Stimulated activated CD4-positive, alpha-beta T cell treated with anti-CD3 and anti-CD28 coated beads, Interleukin-4, amount 100 ng/mL, for 48 hours (primary cell): ENCODE data around the gene C2orf74.
"Not testable (repeated sequence)": the region's sequence is repeated elsewhere in the genome, so short reads cannot be mapped to it uniquely, and the experiment has no call there.

ENCODE experiments used
- DNase-seq, 2 donors: peaks; one replicate each; pipeline ENCODE4 v3.0.0-alpha.2; 2020; ENCODE audit warnings: low read depth in 2 of 2

The C2orf74 gene

GRCh38 chr2:61161888-61162287, at the start of gene C2orf74:
TSS of gene C2orf74 (plus strand) at chr2:61162188. CDS start at chr2:61162515, 327 bp downstream.
- no peak for DNase-seq

- DNase-seq: no peak
These were observed 47.8 kb upstream of the C2orf74 start for GRCh38 chr2:61114147-61114546.

GRCh38 chr2:61116302-61116701, 45.7 kb upstream of the C2orf74 start:
- DNase-seq: no peak

GRCh38 chr2:61117534-61117933, 44.5 kb upstream of the C2orf74 start:
- no peak for DNase-seq

- DNase-seq: no peak
These were observed 36.8 kb upstream of the C2orf74 start for GRCh38 chr2:61125123-61125710.

- DNase-seq: no peak
These were observed 36.2 kb upstream of the C2orf74 start for GRCh38 chr2:61125798-61126197.

- DNase-seq: not testable (repeated sequence)
These were observed 33.9 kb upstream of the C2orf74 start for GRCh38 chr2:61128122-61128521.

- no peak for DNase-seq
These were observed 27.8 kb upstream of the C2orf74 start for GRCh38 chr2:61134141-61134540.

GRCh38 chr2:61135510-61135909, 26.5 kb upstream of the C2orf74 start:
- no peak for DNase-seq

- DNase-seq: no peak
These were observed 23.1 kb upstream of the C2orf74 start for GRCh38 chr2:61138859-61139258.

- DNase-seq: no peak
These were observed 20.8 kb upstream of the C2orf74 start for GRCh38 chr2:61141151-61141550.

GRCh38 chr2:61144697-61145268, 17.2 kb upstream of the C2orf74 start:
- peak; percentile 88 to 91 for DNase-seq

- DNase-seq: no peak
These were observed 16.0 kb upstream of the C2orf74 start for GRCh38 chr2:61145990-61146389.

GRCh38 chr2:61148091-61148490, 13.9 kb upstream of the C2orf74 start:
- DNase-seq: not testable (repeated sequence)

- DNase-seq: no peak
These were observed 12.9 kb upstream of the C2orf74 start for GRCh38 chr2:61149074-61149473.

- no peak for DNase-seq
These were observed 10.6 kb upstream of the C2orf74 start for GRCh38 chr2:61151436-61151835.

- DNase-seq: no peak
These were observed 4.5 kb upstream of the C2orf74 start for GRCh38 chr2:61157371-61158003.

GRCh38 chr2:61158356-61158955, 3.5 kb upstream of the C2orf74 start:
- DNase-seq: no peak

- DNase-seq: no peak
These were observed 733 bp downstream of the C2orf74 start for GRCh38 chr2:61162721-61163120.

GRCh38 chr2:61165082-61165481, 3.1 kb downstream of the C2orf74 start:
- DNase-seq: not testable (repeated sequence)

- DNase-seq: no peak
These were observed 4.0 kb downstream of the C2orf74 start for GRCh38 chr2:61165946-61166345.

- no peak for DNase-seq
These were observed 5.6 kb downstream of the C2orf74 start for GRCh38 chr2:61167579-61167978.

- no peak for DNase-seq
These were observed 10.7 kb downstream of the C2orf74 start for GRCh38 chr2:61172671-61173070.
